GM19238 (cell line): ENCODE data around the gene EEA1.

ENCODE experiments used
- DNase-seq: peaks from one replicate; pipeline ENCODE4 v3.0.0; 2011; ENCODE audit warnings: low spot score; ENCODE audit not compliant: insufficient read length

Gene EEA1

GRCh38 chr12:92938638-92939037 lies 9.5 kb upstream of the EEA1 start:
- DNase-seq, result no peak

- DNase-seq, result no peak
These were observed 8.9 kb upstream of the EEA1 start for GRCh38 chr12:92938018-92938417.

- no peak for DNase-seq
These were observed 4.5 kb upstream of the EEA1 start for GRCh38 chr12:92933606-92934005.

GRCh38 chr12:92930421-92930820 lies 1.3 kb upstream of the EEA1 start:
- no peak for DNase-seq

GRCh38 chr12:92929983-92930382 lies 888 bp upstream of the EEA1 start:
- DNase-seq, result no peak

- DNase-seq, result no peak
These were observed 604 bp downstream of the EEA1 start for GRCh38 chr12:92928421-92928961.

GRCh38 chr12:92927436-92928281 lies 1.4 kb downstream of the EEA1 start:
- no peak for DNase-seq

- DNase-seq, result no peak
These were observed 2.0 kb downstream of the EEA1 start for GRCh38 chr12:92927055-92927435.

- DNase-seq, result no peak
These were observed 2.5 kb downstream of the EEA1 start for GRCh38 chr12:92926549-92926948.

GRCh38 chr12:92921877-92922276 lies 7.2 kb downstream of the EEA1 start:
- DNase-seq, result no peak

GRCh38 chr12:92915365-92915764 lies 13.7 kb downstream of the EEA1 start:
- no peak for DNase-seq

GRCh38 chr12:92914170-92914569 lies 14.9 kb downstream of the EEA1 start:
- DNase-seq, result no peak

GRCh38 chr12:92912672-92913071 lies 16.4 kb downstream of the EEA1 start:
- no peak for DNase-seq

GRCh38 chr12:92912052-92912451 lies 17.0 kb downstream of the EEA1 start:
- no peak for DNase-seq

- DNase-seq, result no peak
These were observed 17.8 kb downstream of the EEA1 start for GRCh38 chr12:92911339-92911738.

- DNase-seq, result no peak
These were observed 21.0 kb downstream of the EEA1 start for GRCh38 chr12:92908108-92908507.

GRCh38 chr12:92905811-92906554 lies 23.1 kb downstream of the EEA1 start:
- no peak for DNase-seq

GRCh38 chr12:92905258-92905810 lies 23.8 kb downstream of the EEA1 start:
- DNase-seq, result no peak

- no peak for DNase-seq
These were observed 28.2 kb downstream of the EEA1 start for GRCh38 chr12:92900941-92901340.

GRCh38 chr12:92899386-92900001 lies 29.6 kb downstream of the EEA1 start:
- no peak for DNase-seq

GRCh38 chr12:92898755-92899154 lies 30.3 kb downstream of the EEA1 start:
- DNase-seq, result no peak

- no peak for DNase-seq
These were observed 31.3 kb downstream of the EEA1 start for GRCh38 chr12:92897844-92898243.
